Measurements from ENCODE around the gene NRXN3. TPM values are rescaled to one million over a fixed set of nuclear protein-coding genes. Genes with fewer than 3 reads are reported as not detected.

The NRXN3 gene
- total and polyA plus RNA-seq, 3 experiments from 2014 or later: not detected

- DNase-seq: no peak
- H3K36me3 Mint-ChIP-seq: no peaks in the 10 kb centered on the region
- no peaks in the 10 kb centered on the region for H3K27me3 Mint-ChIP-seq
- no peaks in the 10 kb centered on the region for H3K36me3 ChIP-seq (ENCODE audit: insufficient read depth, low read length)
- H3K4me3 Mint-ChIP-seq: no peak overlapping the region
- no peaks in the 10 kb centered on the region for H3K4me1 Mint-ChIP-seq
- peaks cover 0 to 28% (median 10%) of the 10 kb centered on the region in 5 donors for H3K9me3 Mint-ChIP-seq
- POLR2A ChIA-PET: no interaction called here
- no peaks in the 10 kb centered on the region for H3K9me3 ChIP-seq (ENCODE audit: low read length)
- no peak overlapping the region for H3K27ac Mint-ChIP-seq
- no peak overlapping the region for H3K4me3 ChIP-seq (ENCODE audit: low read length)
- no peaks in the 10 kb centered on the region for H3K4me1 ChIP-seq (ENCODE audit: insufficient read depth, low read length)
- H3K27ac ChIP-seq (ENCODE audit: low read depth, low read length): no peak overlapping the region
- CTCF ChIA-PET: no interaction called here
- H3K27me3 ChIP-seq (ENCODE audit: insufficient read depth, low read length, poor library complexity, severe bottlenecking): no peaks in the 10 kb centered on the region
These were observed 1247.8 kb downstream of the NRXN3 start for GRCh38 chr14:79417961-79418360.

- Mint-ChIP-seq H3K4me1 (no peaks in the 10 kb centered on the region), H3K9me3 (peaks cover 0 to 28% (median 10%) of the 10 kb centered on the region in 5 donors), H3K36me3 (no peaks in the 10 kb centered on the region), H3K27me3 (no peaks in the 10 kb centered on the region), H3K4me3 (no peak overlapping the region), H3K27ac (no peak overlapping the region)
- H3K36me3 ChIP-seq (ENCODE audit: insufficient read depth, low read length): no peaks in the 10 kb centered on the region
- CTCF ChIA-PET: no interaction called here
- no peak for DNase-seq
- no peaks in the 10 kb centered on the region for H3K9me3 ChIP-seq (ENCODE audit: low read length)
- no peaks in the 10 kb centered on the region for H3K27me3 ChIP-seq (ENCODE audit: insufficient read depth, low read length, poor library complexity, severe bottlenecking)
- H3K4me1 ChIP-seq (ENCODE audit: insufficient read depth, low read length): no peaks in the 10 kb centered on the region
- POLR2A ChIA-PET: no interaction called here
- no peak overlapping the region for H3K27ac ChIP-seq (ENCODE audit: low read depth, low read length)
- H3K4me3 ChIP-seq (ENCODE audit: low read length): no peak overlapping the region
These were observed 1248.7 kb downstream of the NRXN3 start for GRCh38 chr14:79418649-79419415.

GRCh38 chr14:79419571-79420327 lies 1249.6 kb downstream of the NRXN3 start:
- ChIA-PET CTCF (no interaction called here), POLR2A (no interaction called here)
- no peaks in the 10 kb centered on the region for H3K36me3 Mint-ChIP-seq

GRCh38 chr14:79420725-79421124 lies 1250.6 kb downstream of the NRXN3 start:
- no peak overlapping the region for H3K27ac Mint-ChIP-seq
- H3K4me1 ChIP-seq (ENCODE audit: insufficient read depth, low read length): no peaks in the 10 kb centered on the region
- H3K4me3 Mint-ChIP-seq: no peak overlapping the region
- H3K36me3 Mint-ChIP-seq: no peaks in the 10 kb centered on the region
- no peaks in the 10 kb centered on the region for H3K27me3 Mint-ChIP-seq
- DNase-seq: no peak
- no peak overlapping the region for H3K27ac ChIP-seq (ENCODE audit: low read depth, low read length)
- ChIA-PET POLR2A (no interaction called here), CTCF (no interaction called here)
- H3K4me3 ChIP-seq (ENCODE audit: low read length): no peak overlapping the region
- H3K9me3 ChIP-seq (ENCODE audit: low read length): no peaks in the 10 kb centered on the region
- H3K9me3 Mint-ChIP-seq: peaks cover 0 to 28% (median 7%) of the 10 kb centered on the region in 5 donors
- H3K4me1 Mint-ChIP-seq: no peaks in the 10 kb centered on the region
- H3K27me3 ChIP-seq (ENCODE audit: insufficient read depth, low read length, poor library complexity, severe bottlenecking): no peaks in the 10 kb centered on the region
- H3K36me3 ChIP-seq (ENCODE audit: insufficient read depth, low read length): no peaks in the 10 kb centered on the region

More at GRCh38 chr14:79419571-79420327, 1249.6 kb downstream of the NRXN3 start:
- H3K4me1 Mint-ChIP-seq: no peaks in the 10 kb centered on the region
- no peaks in the 10 kb centered on the region for H3K27me3 ChIP-seq (ENCODE audit: insufficient read depth, low read length, poor library complexity, severe bottlenecking)
- no peak overlapping the region for H3K4me3 Mint-ChIP-seq
- H3K27ac Mint-ChIP-seq: no peak overlapping the region
- no peaks in the 10 kb centered on the region for H3K36me3 ChIP-seq (ENCODE audit: insufficient read depth, low read length)
- H3K9me3 ChIP-seq (ENCODE audit: low read length): no peaks in the 10 kb centered on the region
- H3K4me1 ChIP-seq (ENCODE audit: insufficient read depth, low read length): no peaks in the 10 kb centered on the region
- no peak for DNase-seq
- H3K4me3 ChIP-seq (ENCODE audit: low read length): no peak overlapping the region
- H3K27me3 Mint-ChIP-seq: no peaks in the 10 kb centered on the region
- H3K27ac ChIP-seq (ENCODE audit: low read depth, low read length): no peak overlapping the region
- H3K9me3 Mint-ChIP-seq: peaks cover 0 to 28% (median 7%) of the 10 kb centered on the region in 5 donors

- no peaks in the 10 kb centered on the region for H3K27me3 Mint-ChIP-seq
- no peak overlapping the region for H3K27ac ChIP-seq (ENCODE audit: low read depth, low read length)
- no peak overlapping the region for H3K4me3 ChIP-seq (ENCODE audit: low read length)
- no peak overlapping the region for H3K4me3 Mint-ChIP-seq
- no peak overlapping the region for H3K27ac Mint-ChIP-seq
- H3K9me3 ChIP-seq (ENCODE audit: low read length): no peaks in the 10 kb centered on the region
- CTCF ChIA-PET: no interaction called here
- POLR2A ChIA-PET: no interaction called here
- H3K36me3 Mint-ChIP-seq: no peaks in the 10 kb centered on the region
- H3K27me3 ChIP-seq (ENCODE audit: insufficient read depth, low read length, poor library complexity, severe bottlenecking): no peaks in the 10 kb centered on the region
- no peak for DNase-seq
- no peaks in the 10 kb centered on the region for H3K36me3 ChIP-seq (ENCODE audit: insufficient read depth, low read length)
- H3K9me3 Mint-ChIP-seq: peaks cover 0 to 20% (median 7%) of the 10 kb centered on the region in 5 donors
- H3K4me1 Mint-ChIP-seq: no peaks in the 10 kb centered on the region
- H3K4me1 ChIP-seq (ENCODE audit: insufficient read depth, low read length): no peaks in the 10 kb centered on the region
These were observed 1251.6 kb downstream of the NRXN3 start for GRCh38 chr14:79421811-79422210.

GRCh38 chr14:79424462-79424861 lies 1254.3 kb downstream of the NRXN3 start:
- Histone ChIP-seq H3K4me3 (ENCODE audit: low read length) (no peak overlapping the region), H3K27me3 (ENCODE audit: insufficient read depth, low read length, poor library complexity, severe bottlenecking) (no peaks in the 10 kb centered on the region), H3K36me3 (ENCODE audit: insufficient read depth, low read length) (no peaks in the 10 kb centered on the region), H3K4me1 (ENCODE audit: insufficient read depth, low read length) (no peaks in the 10 kb centered on the region), H3K27ac (ENCODE audit: low read depth, low read length) (no peak overlapping the region), H3K9me3 (ENCODE audit: low read length) (no peaks in the 10 kb centered on the region)
- no peak for DNase-seq
- no peaks in the 10 kb centered on the region for H3K4me1 Mint-ChIP-seq
- no peak overlapping the region for H3K27ac Mint-ChIP-seq
- peaks cover 0 to 12% (median 6%) of the 10 kb centered on the region in 5 donors for H3K9me3 Mint-ChIP-seq
- CTCF ChIA-PET: no interaction called here
- POLR2A ChIA-PET: no interaction called here
- H3K27me3 Mint-ChIP-seq: no peaks in the 10 kb centered on the region
- H3K36me3 Mint-ChIP-seq: no peaks in the 10 kb centered on the region
- H3K4me3 Mint-ChIP-seq: no peak overlapping the region

GRCh38 chr14:79426103-79426755 lies 1256.1 kb downstream of the NRXN3 start:
- Mint-ChIP-seq H3K27ac (no peak overlapping the region), H3K4me1 (no peaks in the 10 kb centered on the region), H3K27me3 (no peaks in the 10 kb centered on the region)

GRCh38 chr14:79432640-79433039 lies 1262.5 kb downstream of the NRXN3 start:
- no peak overlapping the region for H3K27ac ChIP-seq (ENCODE audit: low read depth, low read length)
- H3K9me3 ChIP-seq (ENCODE audit: low read length): no peaks in the 10 kb centered on the region
- no peaks in the 10 kb centered on the region for H3K36me3 ChIP-seq (ENCODE audit: insufficient read depth, low read length)
- Mint-ChIP-seq H3K9me3 (peaks cover 0 to 7% (median 4%) of the 10 kb centered on the region in 5 donors), H3K27ac (no peak overlapping the region), H3K27me3 (no peaks in the 10 kb centered on the region), H3K4me3 (no peak overlapping the region), H3K4me1 (no peaks in the 10 kb centered on the region), H3K36me3 (no peaks in the 10 kb centered on the region)
- no peak for DNase-seq
- ChIA-PET POLR2A (no interaction called here), CTCF (no interaction called here)
- H3K4me1 ChIP-seq (ENCODE audit: insufficient read depth, low read length): no peaks in the 10 kb centered on the region
- no peak overlapping the region for H3K4me3 ChIP-seq (ENCODE audit: low read length)
- H3K27me3 ChIP-seq (ENCODE audit: insufficient read depth, low read length, poor library complexity, severe bottlenecking): no peaks in the 10 kb centered on the region

More at GRCh38 chr14:79426103-79426755, 1256.1 kb downstream of the NRXN3 start:
- Histone ChIP-seq H3K36me3 (ENCODE audit: insufficient read depth, low read length) (no peaks in the 10 kb centered on the region), H3K27me3 (ENCODE audit: insufficient read depth, low read length, poor library complexity, severe bottlenecking) (no peaks in the 10 kb centered on the region), H3K4me3 (ENCODE audit: low read length) (no peak overlapping the region), H3K9me3 (ENCODE audit: low read length) (no peaks in the 10 kb centered on the region), H3K27ac (ENCODE audit: low read depth, low read length) (no peak overlapping the region), H3K4me1 (ENCODE audit: insufficient read depth, low read length) (no peaks in the 10 kb centered on the region)
- no peak overlapping the region for H3K4me3 Mint-ChIP-seq
- POLR2A ChIA-PET: no interaction called here
- no peaks in the 10 kb centered on the region for H3K36me3 Mint-ChIP-seq
- CTCF ChIA-PET: no interaction called here
- DNase-seq: no peak
- H3K9me3 Mint-ChIP-seq: peaks cover 2 to 14% (median 2%) of the 10 kb centered on the region in 5 donors

All from CD8-positive, alpha-beta memory T cell (primary cell).